GM19035 (cell line): ENCODE data around the gene MRPL14.

Source experiments
- ATAC-seq: cut with Tn5 transposase; IDR thresholded peaks from one replicate; pipeline ENCODE4 v1.9.1; 2021; ENCODE audit not compliant: unreplicated experiment

MRPL14 gene

DNA sequence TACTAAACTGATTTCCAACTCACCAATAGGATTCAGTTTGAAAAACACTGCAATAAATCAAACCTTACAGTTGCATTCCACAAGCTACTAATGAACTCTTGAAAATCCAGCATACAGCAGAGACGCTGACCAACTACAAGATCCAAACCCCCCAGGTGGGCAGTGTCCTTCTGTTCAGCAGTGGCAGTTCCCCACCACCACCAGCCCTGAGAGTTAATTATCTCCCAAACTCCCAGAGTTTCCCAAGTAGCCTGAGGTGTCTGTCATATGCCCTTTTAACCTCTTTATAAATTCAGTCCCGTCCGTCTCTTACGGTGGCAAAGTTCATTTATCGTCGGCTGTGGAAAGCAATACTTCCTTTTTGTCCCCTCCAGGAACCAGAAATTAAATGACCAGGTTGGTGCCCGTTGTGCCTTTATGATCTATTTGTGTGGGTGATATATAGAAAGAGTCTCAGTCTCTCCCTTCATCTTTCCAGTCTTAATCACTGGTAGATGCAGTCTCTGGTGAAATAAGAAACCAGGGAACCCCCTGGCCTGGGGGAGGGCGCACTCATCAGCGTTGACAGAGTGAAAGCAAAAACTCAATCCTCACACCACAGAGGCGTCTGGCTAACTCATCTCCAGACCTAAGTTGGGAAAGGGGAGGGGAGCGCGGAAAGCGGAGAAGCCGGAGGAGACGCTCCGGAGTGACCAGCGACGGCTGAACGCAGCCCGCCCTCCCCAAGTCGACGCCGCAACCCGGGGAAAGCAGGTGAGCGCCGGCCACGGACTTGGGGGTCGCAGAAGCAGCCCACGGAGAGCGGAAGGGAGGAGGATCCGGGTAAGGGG lies 717 bp downstream of the MRPL14 start:
- peak; percentile 46 for ATAC-seq

DNA sequence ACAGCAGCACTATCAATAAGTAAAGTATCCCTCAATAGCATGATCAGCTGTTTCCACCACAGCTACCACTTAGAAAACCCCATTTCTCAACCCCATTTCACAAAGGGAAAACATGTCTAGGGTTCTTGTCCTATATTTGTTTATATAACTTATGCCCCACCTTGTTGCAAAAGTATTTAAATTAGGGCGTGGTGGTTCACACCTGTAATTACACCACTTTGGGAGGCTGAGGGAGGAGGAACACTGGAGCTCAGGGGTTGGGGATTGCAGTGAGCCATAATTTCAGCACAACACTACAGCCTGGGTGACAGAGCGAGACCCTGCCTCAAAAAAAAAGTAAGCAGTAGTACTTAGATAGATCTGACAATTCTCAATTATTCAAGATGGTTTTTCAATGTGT lies 3.7 kb downstream of the MRPL14 start:
- ATAC-seq, result no peak

DNA sequence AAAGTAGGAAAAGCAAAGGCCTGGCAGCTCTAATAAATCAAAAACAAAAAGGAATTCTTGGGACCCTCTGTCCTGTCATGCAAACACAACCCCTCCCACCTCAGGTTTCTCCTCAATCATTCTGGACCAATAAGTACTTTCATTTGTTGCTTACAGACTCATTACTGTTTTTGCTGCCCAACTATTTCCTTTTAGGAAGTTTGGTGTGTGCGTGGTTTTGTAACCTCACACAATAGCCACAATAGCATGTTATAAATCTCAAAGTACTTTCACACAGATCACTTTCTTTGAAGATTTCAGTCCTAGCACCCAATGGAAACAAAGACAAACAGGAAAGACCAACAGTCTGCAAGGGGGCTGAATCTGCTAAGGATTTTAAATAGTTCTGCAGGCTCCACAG lies 4.5 kb downstream of the MRPL14 start:
- no peak for ATAC-seq

DNA sequence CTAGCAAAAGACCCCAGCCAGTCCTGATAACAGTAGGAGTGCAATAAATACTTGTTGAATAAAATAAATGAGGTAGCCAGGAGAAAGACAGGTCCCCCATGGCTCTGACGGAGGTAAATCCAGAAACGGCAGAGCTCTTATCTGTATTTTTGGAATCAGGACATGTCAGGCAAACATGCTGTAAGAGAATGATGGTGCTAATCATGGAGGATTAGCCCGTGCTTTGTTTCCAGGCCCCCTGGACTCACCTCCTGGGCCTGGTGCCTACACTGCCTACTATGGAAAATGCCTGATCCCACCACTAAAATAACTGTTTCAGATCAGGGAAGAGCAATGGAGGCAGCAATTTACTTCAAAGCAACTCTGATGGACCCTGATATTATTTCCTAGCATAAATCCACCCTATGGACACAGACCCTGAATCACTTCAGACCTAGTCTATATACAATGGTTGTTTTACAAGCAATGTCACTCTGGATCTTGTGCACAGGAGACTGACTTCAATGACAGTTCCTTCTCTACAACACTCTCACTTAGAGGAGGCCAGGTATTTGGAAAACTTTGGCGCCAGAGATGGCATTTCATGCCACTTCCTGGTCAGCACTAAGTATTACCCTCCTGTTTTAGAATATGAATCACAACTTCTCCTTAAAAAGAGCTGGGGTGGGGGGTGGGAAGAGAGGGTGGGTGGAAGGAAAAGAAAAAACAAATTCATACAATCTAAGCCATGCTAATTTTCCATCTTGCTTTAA lies 6.4 kb downstream of the MRPL14 start:
- ATAC-seq, result no peak

DNA sequence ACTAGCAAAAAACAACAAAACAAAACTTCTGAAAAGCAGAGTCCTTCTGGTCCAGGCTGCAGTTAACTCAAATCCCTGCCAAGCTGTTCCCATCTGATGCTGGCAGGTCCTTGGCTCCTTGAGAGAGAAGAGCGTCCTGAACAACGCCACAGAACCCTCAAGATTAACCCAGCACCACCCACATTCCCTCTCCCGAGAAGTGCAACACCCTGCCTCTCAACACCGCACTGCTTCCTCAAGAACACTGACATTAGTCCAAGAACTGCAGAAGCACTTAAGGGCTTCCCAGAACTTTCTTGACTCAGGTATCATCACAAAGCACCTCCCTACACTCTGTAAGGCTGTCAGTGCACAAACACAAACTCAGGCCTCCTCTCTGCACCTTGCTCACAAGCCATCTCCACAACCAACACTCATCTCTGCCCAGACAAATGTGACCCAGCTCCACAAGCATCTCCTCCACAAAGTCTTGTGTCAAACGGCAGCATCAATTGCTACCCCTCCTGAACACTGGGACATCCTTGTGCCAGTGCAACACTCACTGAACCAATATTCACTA lies 7.5 kb downstream of the MRPL14 start:
- no peak for ATAC-seq

DNA sequence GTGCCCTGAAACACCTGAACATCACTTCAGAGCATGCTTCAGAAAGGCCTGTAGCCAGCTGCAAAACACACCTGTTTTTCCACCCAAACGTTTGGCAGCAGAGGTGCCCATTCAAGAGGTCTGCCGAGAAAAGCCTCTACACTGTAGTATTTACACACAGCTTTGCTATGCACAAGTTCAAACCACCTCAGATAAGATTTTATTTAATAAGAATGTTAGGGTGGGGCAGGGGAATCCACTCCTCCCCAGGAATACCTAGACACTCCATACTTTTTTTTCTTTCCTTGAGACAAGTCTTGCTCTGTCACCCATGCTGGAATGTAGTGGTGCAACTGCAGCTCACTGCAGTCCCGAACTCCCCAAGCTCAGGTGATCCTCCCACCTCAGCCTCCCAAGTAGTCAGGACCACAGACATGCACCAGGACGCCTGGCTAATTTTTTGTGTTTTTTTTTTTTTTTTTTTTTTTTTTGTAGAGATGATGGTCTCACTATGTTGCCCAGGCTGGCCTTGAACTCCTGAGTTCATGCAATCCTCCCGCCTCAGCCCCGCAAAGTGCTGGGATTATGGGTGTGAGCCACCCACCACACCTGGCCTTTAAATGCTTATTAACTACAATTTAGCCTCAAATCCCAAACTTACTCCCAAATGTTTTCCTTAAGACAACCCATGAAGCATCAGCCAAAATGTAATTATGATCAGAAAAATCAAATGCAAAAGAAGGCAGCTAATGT lies 9.7 kb downstream of the MRPL14 start:
- no peak for ATAC-seq

DNA sequence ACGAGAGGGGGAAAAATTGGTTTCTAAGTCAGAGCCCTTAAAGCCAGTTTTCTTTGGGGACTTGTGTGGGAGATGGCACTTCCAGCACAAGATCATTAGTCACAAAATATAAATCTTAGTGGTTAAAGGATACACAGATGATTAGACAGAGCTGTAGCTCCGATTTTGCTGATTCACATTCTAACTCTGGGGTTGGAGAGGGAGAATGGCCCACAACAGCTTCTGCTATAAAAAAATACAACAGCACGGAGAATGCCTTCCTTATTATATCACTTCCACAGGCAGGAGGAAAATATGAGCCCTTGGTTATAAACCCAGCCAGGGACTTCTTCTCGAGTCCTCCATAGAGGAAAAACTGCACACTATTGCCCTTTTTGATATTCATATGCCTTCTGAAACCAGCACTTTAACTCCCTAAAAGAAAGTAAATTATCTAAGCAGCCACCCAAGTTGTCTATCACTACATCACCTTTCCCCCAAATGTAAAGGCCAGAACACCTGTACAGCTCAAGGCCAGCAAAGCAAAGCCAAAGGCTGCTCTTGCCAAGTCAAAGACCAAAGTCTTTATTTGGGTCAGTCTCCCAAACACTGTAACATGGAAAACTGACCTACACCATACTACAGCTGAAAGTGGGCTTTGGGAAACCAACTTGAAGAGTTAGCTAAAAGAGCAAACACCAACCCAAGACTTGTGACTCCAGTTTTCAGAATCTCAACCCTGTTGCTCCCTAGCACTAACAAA lies 10.4 kb downstream of the MRPL14 start:
- ATAC-seq, result no peak

DNA sequence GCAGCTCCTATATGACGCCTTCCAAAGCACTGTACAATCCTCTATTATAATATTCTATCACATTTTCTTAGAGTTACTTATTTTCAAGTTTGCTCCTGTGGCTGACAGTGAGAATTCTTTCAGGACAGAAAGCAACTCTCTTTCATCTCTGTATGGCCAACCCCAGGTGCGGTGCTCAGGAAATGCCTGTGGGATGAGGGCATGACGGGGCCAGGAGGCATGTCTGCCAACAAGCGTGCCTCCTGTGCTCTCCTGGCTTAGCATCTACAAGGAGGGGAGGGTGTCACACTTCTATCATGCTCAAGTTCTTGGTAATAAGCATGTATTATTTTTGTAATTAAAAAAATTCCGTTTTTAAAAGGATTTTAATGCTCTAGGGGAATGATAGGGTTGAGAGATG lies 11.4 kb downstream of the MRPL14 start:
- no peak for ATAC-seq

DNA sequence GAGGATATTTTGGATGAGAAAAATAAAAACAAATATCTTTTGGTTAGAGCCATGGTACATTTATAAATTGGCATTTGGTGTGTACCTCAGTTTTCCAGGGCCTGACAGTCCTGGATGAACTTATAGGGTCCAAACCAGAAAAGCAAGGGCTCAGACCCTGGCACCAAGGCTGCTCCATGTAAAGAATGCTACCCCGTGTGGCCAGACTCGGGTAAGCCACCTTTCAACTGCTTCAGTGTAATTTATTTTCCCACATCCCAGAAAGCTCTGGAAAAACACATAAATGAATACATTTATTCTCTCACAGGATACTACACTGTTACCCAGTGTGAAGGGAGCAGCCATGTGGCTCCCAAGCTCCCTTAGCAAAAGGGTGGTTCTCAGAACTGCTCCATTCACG lies 13.8 kb downstream of the MRPL14 start:
- no peak for ATAC-seq

DNA sequence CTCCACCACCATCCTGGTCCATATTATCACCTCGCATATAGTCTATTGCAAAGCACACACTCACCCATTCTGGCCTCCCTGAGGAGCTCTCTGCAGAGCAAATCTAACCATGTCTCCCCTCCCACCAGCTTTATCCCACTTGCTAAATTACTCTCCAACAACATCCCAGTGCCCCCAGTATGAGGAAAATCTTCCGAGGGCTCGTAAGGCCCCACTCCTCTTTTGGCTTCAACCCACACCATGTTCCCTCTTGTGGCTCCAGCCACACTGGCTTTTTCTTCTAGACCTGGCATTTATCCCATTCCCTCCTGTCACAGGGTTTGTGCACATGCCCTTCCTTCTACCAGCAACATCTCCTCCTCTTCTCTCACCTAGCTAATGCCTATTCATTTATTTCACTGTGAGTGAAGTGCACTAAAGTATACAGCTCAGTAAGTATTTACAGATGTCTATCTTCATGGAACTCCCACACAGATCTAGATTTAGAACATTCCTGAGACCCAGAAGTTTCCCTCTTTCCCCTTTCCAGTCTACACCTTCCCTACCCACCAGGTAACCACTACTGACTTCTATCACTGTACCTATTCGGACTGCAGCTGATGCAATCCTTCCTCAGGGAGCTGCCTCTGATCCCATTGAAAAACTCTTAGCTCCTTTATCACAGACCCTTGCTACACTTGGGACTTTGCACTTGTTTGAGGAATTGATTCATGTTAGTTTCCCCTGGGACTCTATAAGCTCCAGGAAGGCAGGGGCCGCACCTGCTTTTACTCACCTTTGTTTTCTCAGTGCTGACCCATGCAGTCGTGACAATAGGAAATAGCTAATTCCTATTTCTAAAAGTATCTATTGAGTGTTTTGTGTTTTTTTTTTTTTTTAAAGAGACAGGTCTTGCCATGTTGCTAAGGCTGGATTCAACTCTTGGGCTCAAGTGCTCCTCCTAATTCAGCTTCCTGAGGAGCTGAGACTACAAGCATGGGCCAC lies 15.5 kb downstream of the MRPL14 start:
- ATAC-seq, result no peak

DNA sequence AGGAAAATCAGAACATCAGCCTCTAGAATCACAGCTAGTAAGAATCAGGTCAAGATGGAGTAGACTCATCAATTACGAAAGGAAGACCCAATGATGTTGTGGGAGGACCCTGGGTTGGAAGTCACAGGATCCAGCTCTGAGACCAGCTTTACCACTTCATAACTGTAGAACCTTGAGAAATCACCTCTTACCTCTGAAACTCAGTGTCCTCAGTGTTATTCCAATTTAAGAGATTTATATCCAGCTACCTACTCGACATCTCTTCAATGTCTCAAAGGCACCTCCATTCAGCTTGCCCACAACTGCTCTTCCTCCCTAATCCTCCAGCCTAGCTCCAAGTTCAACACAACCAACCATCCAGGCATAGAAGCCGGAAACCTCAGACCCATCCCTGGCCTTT lies 16.3 kb downstream of the MRPL14 start:
- no peak for ATAC-seq

DNA sequence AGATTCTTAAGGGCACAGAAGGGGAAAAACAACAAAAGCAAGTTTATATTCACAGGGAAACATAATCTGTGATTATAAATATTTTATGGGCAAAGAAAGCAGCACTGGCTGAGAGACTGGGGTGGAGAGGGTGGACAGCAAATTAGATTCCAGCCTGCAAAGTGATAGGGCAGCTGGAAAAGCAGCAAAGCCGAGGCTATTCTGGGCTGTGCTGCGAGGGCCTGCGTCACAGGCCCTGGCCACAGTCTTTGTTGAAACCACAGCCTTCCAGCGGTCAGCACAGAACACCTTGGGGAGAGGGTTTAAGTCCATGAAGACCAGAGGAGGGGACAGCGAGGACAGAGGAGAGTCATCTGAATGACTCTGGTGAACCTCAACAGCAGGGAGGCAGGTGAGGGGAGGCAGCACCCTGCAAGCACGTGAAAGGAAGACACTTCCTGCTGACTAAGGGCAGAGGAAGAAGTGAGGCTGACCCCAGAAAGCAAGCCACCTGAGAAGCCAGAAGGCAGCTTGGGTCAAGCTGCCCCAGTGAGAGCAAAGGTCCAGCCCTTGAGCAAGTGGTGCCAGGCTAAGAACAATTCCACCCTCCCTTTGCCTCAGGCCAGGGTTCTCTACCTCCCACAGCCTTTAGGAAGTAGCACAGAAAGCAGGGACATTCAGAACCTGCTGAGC lies 17.1 kb downstream of the MRPL14 start:
- no peak for ATAC-seq

DNA sequence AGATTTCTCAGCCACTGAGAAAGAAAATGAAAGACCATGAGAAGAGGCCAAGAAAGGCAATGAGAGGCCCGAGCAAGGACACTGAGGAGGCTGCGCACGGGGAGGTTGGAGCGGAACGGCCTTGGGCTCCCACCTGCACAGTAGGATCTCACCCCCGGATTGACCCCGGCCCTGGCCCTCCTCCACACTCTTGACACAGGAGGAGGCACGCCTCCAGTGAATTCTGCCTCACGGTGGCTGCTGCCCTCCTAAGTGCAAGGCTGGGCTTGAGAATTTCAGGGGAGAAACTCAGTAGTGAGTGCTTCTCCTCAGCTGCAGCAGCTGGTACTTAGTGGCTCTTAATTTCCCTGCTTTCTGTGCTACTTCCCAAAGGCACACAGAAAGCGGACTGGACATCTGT lies 18.0 kb downstream of the MRPL14 start:
- ATAC-seq, result no peak

DNA sequence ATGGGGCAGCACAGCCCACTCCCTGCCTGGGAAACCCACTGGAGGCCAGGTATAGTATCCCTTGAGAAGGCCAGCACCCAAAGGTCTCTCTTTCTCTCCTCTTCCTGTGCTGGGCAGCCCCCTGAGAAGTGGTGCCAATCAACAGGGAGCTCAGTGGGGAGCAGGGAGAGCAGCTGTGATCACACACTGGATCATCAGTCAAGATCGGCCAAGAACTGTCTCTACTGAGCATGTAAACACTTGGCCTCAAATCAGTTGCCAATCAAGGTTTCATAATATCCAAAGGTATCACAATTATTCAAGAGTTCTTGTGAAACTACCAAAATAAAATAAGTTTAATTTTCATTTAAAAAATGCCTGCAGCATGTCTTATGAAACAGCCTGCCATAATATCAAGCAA lies 18.8 kb downstream of the MRPL14 start:
- no peak for ATAC-seq

DNA sequence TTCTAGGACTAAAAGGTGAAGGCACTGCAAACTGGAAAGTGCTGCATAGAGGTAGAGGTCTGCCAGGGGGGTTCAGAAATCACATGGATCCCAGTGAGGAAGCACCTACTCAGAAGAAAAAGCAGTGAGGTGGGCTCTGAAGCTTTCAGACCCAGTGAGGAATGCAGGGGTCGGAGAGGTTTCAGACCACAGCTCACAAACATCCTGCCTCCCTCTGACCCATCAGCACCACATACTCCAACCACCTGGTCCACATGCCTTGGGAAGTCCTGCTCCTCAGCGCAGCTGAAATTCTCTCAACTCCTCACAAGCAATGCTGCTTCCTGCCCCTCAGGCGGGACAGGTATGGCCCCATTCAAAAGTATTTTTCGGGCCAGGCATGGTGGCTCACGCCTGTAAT lies 20.2 kb downstream of the MRPL14 start:
- ATAC-seq, result no peak

DNA sequence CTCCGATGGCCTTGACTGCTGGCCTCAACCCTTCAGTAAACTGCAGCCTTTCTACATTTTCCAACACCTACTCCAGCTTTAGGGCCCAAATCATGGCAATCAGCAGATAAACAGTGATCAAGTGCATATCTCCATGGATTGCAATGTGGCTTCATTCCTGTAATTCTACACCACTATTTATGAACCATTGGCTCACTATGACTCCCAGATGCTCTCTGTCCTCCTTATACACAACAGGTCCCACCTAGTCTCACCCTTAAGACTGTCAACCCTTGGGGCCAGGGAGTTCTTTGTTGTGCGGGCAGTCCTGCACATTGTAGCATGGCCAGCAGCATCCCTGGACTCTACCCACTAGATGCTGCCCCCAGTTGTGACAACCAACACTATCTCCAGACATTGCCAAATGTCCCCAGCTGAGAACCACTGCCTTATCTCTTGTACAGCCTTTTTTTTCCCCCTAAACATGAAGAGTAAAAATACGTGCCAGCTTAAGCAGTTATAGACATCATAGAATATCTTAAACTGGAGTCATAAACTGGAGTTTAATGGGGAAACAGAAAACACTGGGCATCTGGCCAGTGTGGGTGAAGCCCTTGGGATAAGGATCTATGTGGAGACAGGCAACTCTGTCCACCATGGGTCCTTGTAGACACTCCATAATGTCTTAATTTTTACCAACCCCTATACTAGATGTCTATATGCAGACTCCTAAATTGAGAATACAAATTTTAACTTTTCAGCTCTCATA lies 21.1 kb downstream of the MRPL14 start:
- no peak for ATAC-seq

DNA sequence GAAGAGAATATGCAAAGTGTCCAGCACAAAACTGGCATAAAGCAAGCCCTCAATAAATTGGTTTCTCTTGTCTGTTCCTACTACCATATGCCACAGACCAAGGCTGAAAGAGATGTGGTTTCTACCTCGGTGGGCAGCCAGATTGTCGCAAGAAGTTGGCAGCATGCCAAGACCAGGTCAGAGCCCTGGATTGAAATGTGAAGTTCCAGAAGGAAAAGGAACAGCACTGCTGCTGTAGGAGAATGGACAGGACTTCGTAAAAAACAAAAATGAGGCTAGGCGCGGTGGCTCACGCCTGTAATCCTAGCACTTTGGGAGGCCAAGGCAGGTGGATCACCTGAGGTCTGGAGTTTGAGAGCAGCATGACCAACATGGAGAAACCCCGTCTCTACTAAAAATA lies 22.1 kb downstream of the MRPL14 start:
- no peak for ATAC-seq

DNA sequence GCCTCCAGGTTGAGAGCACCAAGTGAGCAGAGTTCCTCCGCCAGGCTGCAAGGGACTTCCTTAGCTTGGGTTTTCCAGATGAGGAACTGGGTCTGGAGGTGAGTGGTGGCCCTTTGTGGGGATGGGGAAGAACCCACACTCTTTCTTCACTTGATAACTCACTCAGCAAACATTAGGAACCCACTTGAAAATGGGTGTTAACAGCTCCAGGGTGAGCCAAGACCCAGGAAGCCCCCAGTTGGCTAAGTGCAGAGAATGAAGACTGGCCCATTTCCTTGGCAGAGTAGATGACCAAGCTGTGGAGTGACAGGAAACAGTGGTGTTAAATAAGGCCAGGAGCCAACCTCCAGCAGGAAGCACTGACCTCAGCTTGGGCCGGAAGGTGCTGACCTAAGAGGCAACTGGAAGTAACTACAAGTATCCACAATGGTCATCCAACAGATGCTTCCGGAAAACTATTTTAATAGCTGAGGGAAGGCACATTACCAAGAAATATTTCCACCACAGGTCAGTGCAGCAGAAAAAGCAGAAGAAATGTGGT lies 22.7 kb downstream of the MRPL14 start:
- ATAC-seq, result no peak
